HepG2 (cell line): ENCODE data around the gene STK31. TPM values are rescaled to one million over a fixed set of nuclear protein-coding genes. Genes with fewer than 3 reads are reported as not detected.

Experiments
- ARID3A ChIP-seq: IDR thresholded peaks from 2 replicates; pipeline ENCODE4 v1.6.1; 2012; ENCODE audit warnings: low read depth, low read length, improper control_type of control experiment
- ARNT ChIP-seq: fragments of 450-650 bp; IDR thresholded peaks from 2 replicates; pipeline ENCODE4 v1.6.1; 2017
- ATRX ChIP-seq: sonication (generic); formaldehyde crosslinking; IDR thresholded peaks from 2 replicates; pipeline ENCODE4 v1.4.0; 2020; ENCODE audit warnings: missing genetic modification reagents, borderline replicate concordance
- BRCA1 ChIP-seq: sonication (generic); formaldehyde crosslinking; IDR thresholded peaks from 2 replicates; pipeline ENCODE4 v1.4.0; 2020; ENCODE audit warnings: missing genetic modification reagents
- FOSL2 ChIP-seq: sonication (generic); formaldehyde crosslinking; IDR thresholded peaks from 2 replicates; pipeline ENCODE4 v1.4.0; 2020; ENCODE audit warnings: missing genetic modification reagents
- FOXA3 ChIP-seq: IDR thresholded peaks from 2 replicates; pipeline ENCODE4 v1.6.1; 2016; ENCODE audit warnings: missing genetic modification reagents, missing compliant biosample characterization
- GATAD1 ChIP-seq: IDR thresholded peaks from 2 replicates; pipeline ENCODE4 v1.6.1; 2016; ENCODE audit warnings: missing genetic modification reagents, missing compliant biosample characterization
- GPN1 ChIP-seq: sonication (generic); formaldehyde crosslinking; IDR thresholded peaks from 2 replicates; pipeline ENCODE4 v1.5.1; 2020; ENCODE audit warnings: missing genetic modification reagents, borderline replicate concordance
- HMGXB3 ChIP-seq: sonication (generic); formaldehyde crosslinking; IDR thresholded peaks from 2 replicates; pipeline ENCODE4 v1.4.0; 2020; ENCODE audit warnings: missing genetic modification reagents, borderline replicate concordance
- IKZF1 ChIP-seq: fragments of 450-650 bp; IDR thresholded peaks from 2 replicates; pipeline ENCODE4 v1.7.1; 2016
- PPARG ChIP-seq: conservative IDR thresholded peaks from 2 replicates; pipeline ENCODE4 v1.6.1; 2016; ENCODE audit warnings: missing biosample characterization, missing genetic modification reagents
- RAD21 ChIP-seq: fragments of 450-650 bp; formaldehyde crosslinking; IDR thresholded peaks from 2 replicates; pipeline ENCODE4 v1.5.0; 2020; ENCODE audit warnings: mild to moderate bottlenecking
- RAD51 ChIP-seq: fragments of 450-650 bp; IDR thresholded peaks from 2 replicates; pipeline ENCODE4 v1.6.1; 2016; ENCODE audit warnings: borderline replicate concordance
- SMARCE1 ChIP-seq: fragments of 450-650 bp; IDR thresholded peaks from 2 replicates; pipeline ENCODE4 v1.6.1; 2017; ENCODE audit warnings: borderline replicate concordance
- STAG1 ChIP-seq: sonication (generic); formaldehyde crosslinking; IDR thresholded peaks from 2 replicates; pipeline ENCODE4 v1.4.0; 2020; ENCODE audit warnings: missing genetic modification reagents
- SUZ12 ChIP-seq: fragments of 150-350 bp; IDR thresholded peaks from 2 replicates; pipeline ENCODE4 v1.6.1; 2014; ENCODE audit warnings: low read depth, low read length
- THRA ChIP-seq: sonication (generic); formaldehyde crosslinking; IDR thresholded peaks from 2 replicates; pipeline ENCODE4 v1.4.0; 2020; ENCODE audit warnings: missing genetic modification reagents, borderline replicate concordance
- ZNF251 ChIP-seq: sonication (generic); formaldehyde crosslinking; IDR thresholded peaks from 2 replicates; pipeline ENCODE4 v1.9.0; 2021; ENCODE audit warnings: mild to moderate bottlenecking, missing genetic modification reagents
- ZNF337 ChIP-seq: sonication (generic); formaldehyde crosslinking; IDR thresholded peaks from 2 replicates; pipeline ENCODE4 v1.5.1; 2020; ENCODE audit warnings: missing genetic modification reagents, low read depth, mild to moderate bottlenecking, borderline replicate concordance
- ZNF709 ChIP-seq: sonication (generic); formaldehyde crosslinking; IDR thresholded peaks from 2 replicates; pipeline ENCODE4 v1.5.0; 2020; ENCODE audit warnings: mild to moderate bottlenecking, missing genetic modification reagents
- ZNF883 ChIP-seq: sonication (generic); formaldehyde crosslinking; IDR thresholded peaks from 2 replicates; pipeline ENCODE4 v1.5.1; 2020; ENCODE audit warnings: mild to moderate bottlenecking, missing genetic modification reagents; ENCODE audit errors: not compliant biosample characterization
- polyA plus RNA-seq, 8 experiments: library from polyadenylated mRNA; depleted of rRNA in 3 of 8; stranded (reverse) in 7 of 8; unstranded in 1 of 8; fragments of >200 nt; fragmentation: Illumina TruSeq in 4 of 8; extraction: Trizol in 4 of 8; gene quantifications; 2 replicates each; pipeline versions ENCODE4 v1.2.1 to v1.2.3, GENCODE V29; 2011 to 2016; ENCODE audit warnings: low read depth in 4 of 8, missing spikeins in 1 of 8, mixed read lengths in 1 of 8; ENCODE audit not compliant: insufficient read depth in 1 of 8
- total RNA-seq, 5 experiments: library from RNA; depleted of rRNA; stranded (reverse); fragments of >200 nt; fragmentation: Illumina TruSeq; extraction: Trizol; gene quantifications; 2 replicates each; pipeline ENCODE4 v1.2.3, GENCODE V29; 2016; ENCODE audit warnings: low read depth in 1 of 5
- TF ChIP-seq, protein P1 (sequence below): sonication (generic); formaldehyde crosslinking; IDR thresholded peaks from 2 replicates; pipeline ENCODE4 v1.5.0; 2020; ENCODE audit warnings: mild to moderate bottlenecking, missing genetic modification reagents, moderate library complexity

The STK31 gene
- total and polyA plus RNA-seq, 2 of the 13 experiments (the other 11 are each of a cell fraction or from before 2014, with no cell fraction given), result not detected

DNA sequence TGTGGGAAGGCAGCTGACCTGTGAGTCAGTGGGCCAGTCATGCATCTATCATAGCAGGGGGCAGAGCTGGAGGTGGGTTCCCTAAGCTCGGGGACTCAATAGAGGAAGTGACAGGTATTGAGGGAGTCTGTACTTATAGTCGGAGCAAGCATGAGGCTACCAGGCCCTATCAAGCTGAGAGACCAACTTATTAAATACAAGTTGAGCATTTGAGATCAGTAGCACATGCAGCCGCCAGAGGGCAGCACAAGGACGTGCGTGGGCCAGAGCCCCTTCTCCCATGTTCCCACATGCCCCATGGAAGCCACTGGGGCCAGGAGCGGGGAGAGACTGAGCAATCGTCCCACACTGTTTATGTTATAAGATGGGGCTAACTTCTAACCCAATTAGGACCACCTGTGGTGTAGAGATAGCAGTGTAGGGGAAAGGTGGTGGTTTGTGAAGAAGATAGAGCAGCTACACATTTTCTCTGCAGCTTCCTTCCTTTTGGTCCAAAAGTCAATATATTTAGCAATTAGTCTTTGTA lies 13.0 kb upstream of the STK31 start (continued):
- TF ChIP-seq GPN1 (no peak), ZNF709 (no peak), ZNF883 (CRISPR knock-in tag) (no peak), GATAD1 (CRISPR knock-in tag) (no peak), FOXA3 (no peak), FOSL2 (0 out of 2 replicates have a peak, but pooled peaks have one; percentile 17), BRCA1 (CRISPR knock-in tag) (no peak), ARNT (no peak), THRA (CRISPR knock-in tag) (no peak), RAD21 (CRISPR knock-in tag) (peak; percentile 68), ZNF251 (CRISPR knock-in tag) (no peak), IKZF1 (no peak), SMARCE1 (no peak), RAD51 (no peak), ARID3A (peak; percentile 73; the same call in 1 of the 2 replicates), ATRX (CRISPR knock-in tag) (no peak), HMGXB3 (CRISPR knock-in tag) (no peak), SUZ12 (no peak), ZNF337 (no peak), PPARG (0 out of 2 replicates have a peak, but pooled peaks have one; percentile 30), STAG1 (CRISPR knock-in tag) (peak; percentile 71)
- TF ChIP-seq, protein P1, sequence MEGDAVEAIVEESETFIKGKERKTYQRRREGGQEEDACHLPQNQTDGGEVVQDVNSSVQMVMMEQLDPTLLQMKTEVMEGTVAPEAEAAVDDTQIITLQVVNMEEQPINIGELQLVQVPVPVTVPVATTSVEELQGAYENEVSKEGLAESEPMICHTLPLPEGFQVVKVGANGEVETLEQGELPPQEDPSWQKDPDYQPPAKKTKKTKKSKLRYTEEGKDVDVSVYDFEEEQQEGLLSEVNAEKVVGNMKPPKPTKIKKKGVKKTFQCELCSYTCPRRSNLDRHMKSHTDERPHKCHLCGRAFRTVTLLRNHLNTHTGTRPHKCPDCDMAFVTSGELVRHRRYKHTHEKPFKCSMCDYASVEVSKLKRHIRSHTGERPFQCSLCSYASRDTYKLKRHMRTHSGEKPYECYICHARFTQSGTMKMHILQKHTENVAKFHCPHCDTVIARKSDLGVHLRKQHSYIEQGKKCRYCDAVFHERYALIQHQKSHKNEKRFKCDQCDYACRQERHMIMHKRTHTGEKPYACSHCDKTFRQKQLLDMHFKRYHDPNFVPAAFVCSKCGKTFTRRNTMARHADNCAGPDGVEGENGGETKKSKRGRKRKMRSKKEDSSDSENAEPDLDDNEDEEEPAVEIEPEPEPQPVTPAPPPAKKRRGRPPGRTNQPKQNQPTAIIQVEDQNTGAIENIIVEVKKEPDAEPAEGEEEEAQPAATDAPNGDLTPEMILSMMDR, result peak; percentile 81
